Neural cell (in vitro differentiated cells): ENCODE results near the gene RHBDD3. TPM values are rescaled to one million over a fixed set of nuclear protein-coding genes. Genes with fewer than 3 reads are reported as not detected.
A peak's percentile ranks its signal among the peaks of the same experiment; 100 is the strongest.

Experiments used
- H2AFZ ChIP-seq: fragments of 200-600, 300-800 bp; sonication (generic), shearing (Covaris generic); 2 replicates; pipeline ENCODE4 v1.6.0; 2014; ENCODE audit warnings: low read depth, mild to moderate bottlenecking, antibody characterized with exemption, low read length, moderate library complexity
- H3F3A ChIP-seq: fragments of 200-600 bp; shearing (Covaris generic); 2 replicates; pipeline ENCODE4 v1.6.1; 2016; ENCODE audit warnings: mild to moderate bottlenecking, moderate library complexity, mixed read lengths, antibody characterized with exemption, low read length; ENCODE audit not compliant: insufficient read depth, poor library complexity, severe bottlenecking
- H3K27ac ChIP-seq: fragments of 200-600, 300-800 bp; sonication (generic), shearing (Covaris generic); 2 replicates; pipeline ENCODE4 v1.5.1; 2014; ENCODE audit warnings: mild to moderate bottlenecking, low read length, moderate library complexity
- H3K27me3 ChIP-seq: fragments of 300-800, 200-600 bp; sonication (generic), shearing (Covaris generic); 2 replicates; pipeline ENCODE4 v1.6.0; 2014; ENCODE audit warnings: mild to moderate bottlenecking, low read depth, low read length, moderate library complexity; ENCODE audit not compliant: insufficient read depth
- H3K36me3 ChIP-seq: fragments of 300-800, 200-600 bp; sonication (generic), shearing (Covaris generic); 2 replicates; pipeline ENCODE4 v1.5.1; 2014; ENCODE audit warnings: mild to moderate bottlenecking, antibody characterized with exemption, low read length, moderate library complexity; ENCODE audit not compliant: insufficient read depth
- H3K4me2 ChIP-seq: fragments of 300-800, 200-600 bp; sonication (generic), shearing (Covaris generic); 2 replicates; pipeline ENCODE4 v1.6.0; 2014; ENCODE audit warnings: mild to moderate bottlenecking, low read length
- H3K4me3 ChIP-seq: fragments of 300-800, 200-600 bp; sonication (generic), shearing (Covaris generic); 2 replicates; pipeline ENCODE4 v1.5.1; 2014; ENCODE audit warnings: mild to moderate bottlenecking, low read length, moderate library complexity
- H3K79me2 ChIP-seq: fragments of 200-600 bp; shearing (Covaris generic); replicated peaks from 2 replicates; pipeline ENCODE4 v1.6.0; 2014; ENCODE audit warnings: mild to moderate bottlenecking, low read length, moderate library complexity; ENCODE audit not compliant: insufficient read depth
- H3K9ac ChIP-seq: fragments of 300-800, 200-600 bp; sonication (generic), shearing (Covaris generic); 2 replicates; pipeline ENCODE4 v1.6.1; 2016; ENCODE audit warnings: mild to moderate bottlenecking, low read length, mixed read lengths
- H3K9me2 ChIP-seq: fragments of 200-600 bp; shearing (Covaris generic); 2 replicates; pipeline ENCODE4 v1.6.1; 2016; ENCODE audit warnings: mild to moderate bottlenecking, low read length, mixed read lengths; ENCODE audit not compliant: insufficient read depth
- H3K9me3 ChIP-seq: fragments of 200-600, 300-800 bp; sonication (generic), shearing (Covaris generic); 2 replicates; pipeline ENCODE4 v1.6.1; 2016; ENCODE audit warnings: mild to moderate bottlenecking, mixed run types, low read length, moderate library complexity, mixed read lengths
- H4K20me1 ChIP-seq: fragments of 200-600 bp; shearing (Covaris generic); 2 replicates; pipeline ENCODE4 v1.6.1; 2016; ENCODE audit warnings: mild to moderate bottlenecking, mixed run types; ENCODE audit not compliant: insufficient read depth
- CTCF ChIP-seq: fragments of 450-650 bp; IDR thresholded peaks from 2 replicates; pipeline ENCODE4 v1.5.1; 2014; ENCODE audit warnings: antibody characterized with exemption, mild to moderate bottlenecking, moderate library complexity; ENCODE audit not compliant: poor library complexity, severe bottlenecking
- EP300 ChIP-seq: fragments of 450-650 bp; conservative IDR thresholded peaks from 2 replicates; pipeline ENCODE4 v1.6.1; 2014; ENCODE audit warnings: antibody characterized with exemption, mild to moderate bottlenecking, moderate library complexity; ENCODE audit not compliant: poor library complexity, severe bottlenecking
- EZH2 ChIP-seq: fragments of 200-600, 300-800 bp; shearing (Covaris generic), sonication (generic); IDR thresholded peaks from 2 replicates; pipeline ENCODE4 v1.6.1; 2014; ENCODE audit warnings: antibody characterized with exemption, low read length, borderline replicate concordance, mild to moderate bottlenecking; ENCODE audit not compliant: insufficient read depth, poor library complexity, severe bottlenecking
- MXI1 ChIP-seq: fragments of 450-650 bp; conservative IDR thresholded peaks from 2 replicates; pipeline ENCODE4 v1.6.1; 2014; ENCODE audit warnings: antibody characterized with exemption, mild to moderate bottlenecking; ENCODE audit not compliant: poor library complexity, severe bottlenecking
- POLR2AphosphoS5 ChIP-seq: IDR thresholded peaks from 2 replicates; pipeline ENCODE4 v1.6.1; 2012
- RAD21 ChIP-seq: fragments of 450-650 bp; conservative IDR thresholded peaks from 2 replicates; pipeline ENCODE4 v1.6.1; 2014; ENCODE audit warnings: antibody characterized with exemption, mild to moderate bottlenecking, moderate library complexity
- REST ChIP-seq: IDR thresholded peaks from 2 replicates; pipeline ENCODE4 v1.6.1; 2012; ENCODE audit warnings: borderline replicate concordance
- SMC3 ChIP-seq: fragments of 450-650 bp; conservative IDR thresholded peaks from 2 replicates; pipeline ENCODE4 v1.6.1; 2014; ENCODE audit warnings: antibody characterized with exemption, mild to moderate bottlenecking, moderate library complexity; ENCODE audit not compliant: poor library complexity
- TAF1 ChIP-seq: IDR thresholded peaks from 2 replicates; pipeline ENCODE4 v1.6.1; 2012; ENCODE audit warnings: low read depth
- polyA plus RNA-seq: library from polyadenylated mRNA; depleted of rRNA; stranded (reverse); fragments of >200 nt; gene quantifications from 2 replicates; pipeline ENCODE4 v1.2.3, GENCODE V29; 2014

RHBDD3 gene
- polyA plus RNA-seq, 1 donor from 2014 or later: 114 TPM

- Histone ChIP-seq H3K27me3 (no peaks in the 10 kb centered on the region), H3K9ac (peak overlapping the region; percentile 98), H3K9me3 (no peaks in the 10 kb centered on the region), H2AFZ (peak overlapping the region; percentile 65), H3K4me2 (peak overlapping the region; percentile 97), H3K4me3 (peak overlapping the region; percentile 91), H3K27ac (peak overlapping the region; percentile 98), H3F3A (no peaks in the 10 kb centered on the region), H4K20me1 (peaks cover 31% of the 10 kb centered on the region), H3K9me2 (no peaks in the 10 kb centered on the region), H3K79me2 (peaks cover 60% of the 10 kb centered on the region), H3K36me3 (no peaks in the 10 kb centered on the region)
- TF ChIP-seq CTCF (no peak), EP300 (no peak), REST (no peak), SMC3 (no peak), MXI1 (no peak), POLR2AphosphoS5 (no peak), TAF1 (no peak), RAD21 (no peak), EZH2 (no peak)
These were observed 321 bp downstream of the RHBDD3 start for GRCh38 chr22:29267462-29267857.

- Histone ChIP-seq H3K4me3 (peak overlapping the region; percentile 91), H4K20me1 (peaks cover 24% of the 10 kb centered on the region), H3K4me2 (peak overlapping the region; percentile 97), H3K9me2 (no peaks in the 10 kb centered on the region), H3K36me3 (no peaks in the 10 kb centered on the region), H3K9me3 (no peaks in the 10 kb centered on the region), H3K9ac (peak overlapping the region; percentile 98), H3F3A (no peaks in the 10 kb centered on the region), H2AFZ (peak overlapping the region; percentile 65), H3K79me2 (peaks cover 53% of the 10 kb centered on the region), H3K27ac (peak overlapping the region; percentile 98), H3K27me3 (no peaks in the 10 kb centered on the region)
- no peak for TF ChIP-seq CTCF
- TF ChIP-seq POLR2AphosphoS5: no peak
- no peak for TF ChIP-seq EP300
- TF ChIP-seq MXI1: no peak
- no peak for TF ChIP-seq SMC3
- no peak for TF ChIP-seq EZH2
- TF ChIP-seq RAD21: no peak
- TF ChIP-seq TAF1: no peak
- no peak for TF ChIP-seq REST
These were observed 968 bp downstream of the RHBDD3 start for GRCh38 chr22:29266564-29267461.
